IPS-NIHi7 (cell line): ENCODE measurements around the gene ST8SIA2.

Source experiments
- DNase-seq: peaks from one replicate; pipeline ENCODE4 v3.0.0; 2012; ENCODE audit warnings: mixed read lengths; ENCODE audit errors: extremely low spot score

Gene ST8SIA2

DNA sequence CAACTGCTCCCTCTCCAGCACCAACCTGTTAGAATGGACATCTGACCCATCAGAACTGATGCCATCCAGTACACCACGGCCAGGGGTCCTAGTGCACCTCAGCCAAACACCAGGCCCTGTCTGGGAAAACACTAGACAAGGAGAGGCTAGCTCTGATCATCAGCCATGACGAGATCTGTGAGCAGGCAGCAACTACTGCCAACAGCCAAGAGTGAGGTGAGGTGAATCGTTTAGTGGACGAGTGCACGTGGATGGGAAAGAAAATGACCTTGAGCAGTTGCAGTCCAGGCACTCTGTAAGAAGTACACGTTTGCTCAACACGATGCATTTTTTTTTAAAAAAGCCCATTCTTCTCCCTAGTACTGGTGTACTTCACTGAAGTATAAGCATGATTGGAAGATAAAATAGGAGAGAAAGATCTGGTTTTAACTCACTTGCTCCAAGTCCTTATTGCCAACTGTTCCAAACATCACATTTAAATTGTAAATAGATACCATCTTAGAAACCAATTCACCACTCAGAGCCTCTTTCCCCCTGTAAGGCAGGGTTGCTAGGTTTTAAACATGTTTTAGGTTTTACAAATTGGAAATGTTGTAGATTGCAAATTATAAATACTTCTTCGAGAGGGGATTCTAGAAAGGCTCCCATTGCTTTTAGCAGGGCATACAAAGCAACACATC is 5.7 kb downstream of the ST8SIA2 start:
- DNase-seq, result no peak

- DNase-seq, result peak; percentile 26
Measured at GRCh38 chr15:92400573-92400972, 6.9 kb downstream of the ST8SIA2 start.

GRCh38 chr15:92400980-92401787 is 7.5 kb downstream of the ST8SIA2 start:
- DNase-seq, result no peak

DNA sequence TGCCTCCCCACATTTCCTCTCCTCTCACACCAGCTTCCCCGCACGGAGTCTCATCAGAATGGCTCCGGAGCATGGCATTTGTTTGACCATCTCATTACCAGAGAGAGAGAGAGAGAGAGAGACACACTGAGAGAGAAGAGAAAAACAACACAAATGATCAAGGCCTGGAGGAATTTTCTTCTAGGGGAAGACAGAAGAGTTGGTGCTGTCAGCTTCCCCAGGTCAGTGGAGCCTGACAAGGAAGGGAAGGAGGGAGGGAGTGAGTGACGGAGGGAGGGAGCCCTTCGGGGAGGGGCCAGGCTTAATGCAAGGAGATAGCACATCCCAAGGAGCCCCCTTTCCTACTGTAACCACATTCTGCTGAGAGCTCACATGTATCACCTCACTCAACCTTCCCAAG is 9.1 kb downstream of the ST8SIA2 start:
- DNase-seq, result no peak

DNA sequence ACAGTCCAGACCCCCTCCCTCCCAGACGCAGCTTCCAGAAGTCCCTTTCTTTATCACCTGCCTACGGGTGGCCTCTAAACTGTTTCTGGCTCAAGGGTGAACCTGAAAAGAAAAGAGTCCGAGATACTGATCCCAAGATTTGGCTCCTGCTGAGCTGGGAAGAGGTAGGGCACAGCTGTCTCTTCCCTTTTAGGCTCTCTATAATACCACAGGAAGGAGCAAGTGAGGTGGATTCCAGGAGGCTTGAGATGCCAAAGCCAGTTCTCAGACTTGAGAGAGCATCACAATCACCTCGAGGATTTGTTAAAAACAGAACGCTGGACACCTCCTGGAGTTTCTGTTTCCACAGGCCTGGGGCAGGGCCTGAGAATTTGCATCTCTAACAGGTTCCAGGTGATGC is 12.3 kb downstream of the ST8SIA2 start:
- DNase-seq, result no peak

- no peak for DNase-seq
Measured at GRCh38 chr15:92407321-92407720, 13.6 kb downstream of the ST8SIA2 start.

DNA sequence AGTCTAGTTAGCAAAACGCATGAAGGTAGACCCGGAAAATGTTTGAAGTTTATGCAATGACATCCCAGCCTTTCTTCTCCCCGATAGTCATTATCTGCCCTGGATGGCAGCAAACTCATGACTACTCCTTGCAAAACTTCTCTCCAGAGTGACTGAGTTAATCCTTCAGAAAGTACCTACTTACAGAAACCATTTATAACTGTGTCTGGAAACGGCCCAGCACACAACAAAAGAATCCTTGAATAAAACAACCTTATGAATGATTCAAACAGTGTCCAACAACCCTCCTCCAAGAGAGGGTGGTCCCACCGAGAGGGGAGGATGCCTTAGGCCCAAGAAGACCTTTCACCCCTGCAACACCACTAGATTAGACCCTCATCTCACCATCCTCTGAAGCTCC is 14.2 kb downstream of the ST8SIA2 start:
- no peak for DNase-seq

DNA sequence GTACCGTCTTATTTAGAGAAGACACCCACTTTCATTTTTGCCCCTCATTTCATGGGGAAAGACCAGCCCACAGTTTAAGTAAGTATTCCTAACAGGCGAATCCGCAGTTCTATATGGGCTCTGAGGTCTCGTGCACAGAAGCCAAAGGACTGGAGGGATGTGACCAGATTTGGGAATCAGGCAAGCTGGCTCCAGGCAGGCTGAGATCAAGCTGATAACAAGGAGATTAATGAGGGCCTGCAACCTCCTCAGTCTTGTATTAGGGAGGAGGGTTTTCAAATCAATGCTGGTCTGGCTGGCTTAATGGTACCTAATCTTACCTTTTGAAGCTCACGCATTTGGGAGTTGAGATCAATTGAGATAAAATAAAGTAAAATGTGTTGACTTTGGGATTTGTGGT is 15.3 kb downstream of the ST8SIA2 start:
- DNase-seq, result no peak

GRCh38 chr15:92409521-92409920 is 15.8 kb downstream of the ST8SIA2 start:
- DNase-seq, result no peak

GRCh38 chr15:92410537-92410936 is 16.9 kb downstream of the ST8SIA2 start:
- no peak for DNase-seq

GRCh38 chr15:92411256-92411655 is 17.6 kb downstream of the ST8SIA2 start:
- no peak for DNase-seq

DNA sequence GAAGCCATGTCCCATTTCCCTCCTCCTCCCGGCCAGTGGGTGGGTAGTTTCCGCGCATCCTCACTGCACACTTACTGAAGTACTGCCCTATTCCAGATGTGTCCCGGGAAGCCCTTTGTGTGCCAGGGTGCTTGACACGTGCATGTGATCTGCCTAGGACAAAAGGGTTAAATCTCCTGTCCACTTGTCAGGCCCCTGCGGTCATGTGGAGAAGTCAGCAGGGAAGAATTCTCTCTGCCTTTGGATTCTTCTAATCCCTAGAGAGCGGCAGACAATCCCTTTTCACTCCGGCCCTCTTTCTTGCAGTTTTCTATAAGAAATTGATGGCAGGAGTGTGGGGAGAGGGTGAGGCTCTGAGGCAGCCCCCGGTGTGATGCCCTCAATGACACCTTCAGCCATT is 19.8 kb downstream of the ST8SIA2 start:
- DNase-seq, result no peak

DNA sequence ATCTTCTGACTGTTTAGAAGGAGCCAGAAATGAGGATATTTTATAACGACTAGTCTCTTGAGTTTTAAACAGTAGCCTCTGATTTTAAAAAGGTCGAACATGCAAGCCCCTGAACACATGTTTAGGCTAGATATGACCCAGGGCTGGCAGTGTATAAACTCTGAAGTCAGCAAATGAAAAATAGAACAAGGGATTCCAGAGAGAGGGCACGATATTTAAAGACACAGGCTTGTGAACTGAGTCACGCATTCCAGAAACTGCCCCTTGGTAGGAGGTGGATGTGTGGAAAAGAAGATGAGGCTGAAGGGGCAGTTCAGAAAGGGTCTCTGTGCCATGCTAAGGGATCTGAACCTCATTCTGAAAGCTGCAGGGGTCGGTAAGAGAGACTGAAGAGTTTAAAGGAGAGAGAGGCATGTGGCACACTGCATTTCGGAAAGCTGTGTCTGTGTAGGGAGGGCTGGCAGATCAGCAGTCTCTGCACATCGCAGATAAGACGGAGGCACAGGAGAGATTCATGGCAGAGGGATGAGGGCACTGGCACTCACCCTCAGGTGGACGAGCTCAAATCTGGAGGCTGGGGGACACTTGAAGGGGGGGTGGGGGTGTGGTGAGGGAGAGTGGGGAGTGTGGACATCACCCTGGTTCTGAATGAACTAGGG is 22.1 kb downstream of the ST8SIA2 start:
- no peak for DNase-seq

DNA sequence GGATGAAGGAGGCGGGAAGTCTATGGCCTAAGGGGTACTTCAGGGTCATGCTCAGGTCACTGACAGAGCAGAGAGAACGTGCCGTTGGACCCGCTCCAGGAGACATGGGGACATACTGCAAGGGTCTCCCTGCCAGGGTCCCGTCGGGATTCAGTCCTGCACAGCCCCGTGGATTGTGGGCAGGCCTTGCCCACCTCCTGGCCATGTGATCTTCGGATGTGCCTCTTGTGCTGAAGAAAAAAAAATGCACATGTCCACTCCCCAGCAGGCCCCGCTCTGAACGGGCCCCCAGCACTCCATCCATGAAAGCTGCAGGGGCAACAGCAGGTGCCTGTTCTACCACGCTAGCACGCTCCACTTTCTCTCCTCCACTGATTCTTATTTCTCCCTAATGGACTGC is 22.9 kb downstream of the ST8SIA2 start:
- DNase-seq, result no peak

DNA sequence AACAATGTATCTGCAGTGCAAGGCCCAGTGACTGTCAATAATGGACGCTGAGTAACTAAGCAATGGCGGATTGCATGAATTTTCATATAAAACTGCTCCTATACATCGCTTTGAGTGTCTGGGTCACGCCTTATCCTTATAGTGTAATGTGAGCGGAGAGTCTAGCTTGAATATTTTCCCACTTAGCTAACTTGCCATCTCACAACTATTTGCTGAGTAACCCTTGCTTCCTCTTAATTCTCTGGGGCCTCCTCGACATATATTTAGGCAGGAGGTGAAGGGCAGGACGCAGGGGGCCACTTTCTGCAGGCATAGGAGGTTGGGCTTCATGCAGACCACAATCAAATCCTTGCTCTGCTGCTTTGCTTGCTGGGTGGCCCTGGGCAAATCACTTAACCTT is 24.0 kb downstream of the ST8SIA2 start:
- no peak for DNase-seq

DNA sequence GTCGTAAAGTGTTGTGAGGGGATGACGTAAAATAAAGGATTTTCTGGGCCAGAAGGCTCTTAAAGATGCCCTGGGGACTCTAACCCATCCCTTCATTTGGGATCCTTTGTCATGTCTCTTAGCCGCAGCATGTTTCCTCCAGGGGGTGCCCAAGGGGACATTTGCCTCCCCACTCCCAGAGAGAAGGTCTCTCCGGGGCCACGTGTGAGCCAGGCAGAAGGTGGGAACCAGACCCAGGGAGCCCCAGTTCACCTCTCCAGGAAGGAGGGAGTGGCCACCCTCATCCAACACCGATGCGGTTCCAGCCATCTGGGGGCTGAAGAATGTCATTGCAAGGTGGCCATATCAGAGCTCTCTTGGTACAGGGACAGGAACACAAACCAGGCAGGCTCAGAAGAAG is 25.2 kb downstream of the ST8SIA2 start:
- peak; percentile 36 for DNase-seq

GRCh38 chr15:92421976-92422375 is 28.3 kb downstream of the ST8SIA2 start:
- DNase-seq, result no peak

DNA sequence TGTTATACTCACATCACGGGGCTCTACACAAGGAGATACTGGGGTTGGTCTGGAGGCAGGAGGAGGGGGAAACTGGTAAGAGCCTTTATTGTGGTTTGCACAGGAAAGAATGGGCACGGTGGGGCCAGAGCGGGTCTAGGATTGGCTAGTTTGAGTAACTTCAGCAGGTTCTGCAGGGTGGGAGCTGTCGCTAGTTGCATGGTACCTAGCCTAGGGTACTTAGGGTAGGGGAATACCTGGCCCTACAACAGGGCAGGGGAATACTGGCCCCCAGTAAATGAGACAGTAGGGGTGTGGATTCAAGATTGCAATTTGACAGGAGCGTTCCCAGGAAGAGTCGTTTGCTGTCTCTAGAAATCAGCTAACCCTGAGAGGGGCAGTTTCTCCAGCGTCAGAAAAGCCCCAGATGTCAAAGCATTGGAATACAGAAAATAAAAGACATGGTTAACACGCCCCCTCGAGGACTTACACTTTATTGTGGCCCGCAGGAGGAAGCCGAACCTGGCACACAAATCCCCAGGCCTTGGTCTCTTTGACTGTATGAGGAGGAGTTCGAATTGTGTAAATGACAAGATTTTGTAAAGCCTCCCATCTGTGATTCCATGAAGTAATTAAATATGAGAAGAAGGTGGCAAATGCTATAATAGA is 32.0 kb downstream of the ST8SIA2 start:
- DNase-seq, result peak; percentile 62

DNA sequence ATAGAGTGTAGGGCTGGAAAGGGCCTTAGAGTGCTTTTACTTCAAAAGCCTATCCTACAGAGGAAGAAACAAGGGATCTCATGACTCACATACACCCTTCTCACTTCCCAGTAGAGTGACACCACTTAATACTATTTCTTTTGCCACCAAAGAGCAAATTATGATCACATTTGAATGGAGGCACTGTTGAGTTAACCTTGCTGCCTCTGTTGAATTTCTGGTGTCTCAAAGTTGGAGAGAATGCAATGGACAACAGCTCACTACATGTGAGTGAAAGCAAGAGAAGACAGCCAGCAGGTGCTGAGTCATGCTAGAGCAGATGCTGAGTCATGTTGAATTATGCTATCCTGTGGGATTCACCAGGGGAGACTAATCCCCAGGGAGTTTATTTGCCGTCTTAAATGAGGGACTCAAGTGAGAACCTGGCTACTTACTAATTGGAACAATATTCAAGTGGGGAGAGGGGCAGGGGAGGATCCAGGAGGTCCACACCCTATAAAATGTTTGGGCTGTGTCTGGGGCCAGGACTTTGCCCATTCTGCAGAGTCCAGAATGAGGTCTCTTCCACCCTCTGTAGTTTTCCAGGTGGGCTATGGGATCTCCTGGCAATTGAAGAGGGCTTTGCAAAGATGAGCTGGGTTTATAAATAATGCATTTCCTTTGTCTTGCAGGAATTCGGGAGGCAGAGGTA is 35.8 kb downstream of the ST8SIA2 start:
- DNase-seq, result peak; percentile 51

DNA sequence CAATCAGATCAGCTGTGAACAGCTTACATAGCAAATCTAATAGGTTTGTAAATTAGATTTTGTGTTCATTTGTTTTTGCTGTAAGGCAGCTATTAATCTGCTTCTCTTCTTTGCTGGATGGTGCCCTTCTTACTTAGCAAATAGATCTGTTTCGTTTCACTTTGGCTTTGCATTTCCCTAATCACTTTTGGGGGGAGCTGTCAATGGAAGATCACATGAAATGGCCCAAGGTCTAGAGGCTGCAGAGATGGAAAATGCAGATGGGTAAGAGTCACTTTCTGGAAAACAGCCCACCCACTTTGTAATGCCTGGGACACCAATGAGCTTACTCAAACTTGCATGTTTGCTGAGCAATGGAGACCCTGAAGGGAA is 36.4 kb downstream of the ST8SIA2 start:
- DNase-seq, result no peak

DNA sequence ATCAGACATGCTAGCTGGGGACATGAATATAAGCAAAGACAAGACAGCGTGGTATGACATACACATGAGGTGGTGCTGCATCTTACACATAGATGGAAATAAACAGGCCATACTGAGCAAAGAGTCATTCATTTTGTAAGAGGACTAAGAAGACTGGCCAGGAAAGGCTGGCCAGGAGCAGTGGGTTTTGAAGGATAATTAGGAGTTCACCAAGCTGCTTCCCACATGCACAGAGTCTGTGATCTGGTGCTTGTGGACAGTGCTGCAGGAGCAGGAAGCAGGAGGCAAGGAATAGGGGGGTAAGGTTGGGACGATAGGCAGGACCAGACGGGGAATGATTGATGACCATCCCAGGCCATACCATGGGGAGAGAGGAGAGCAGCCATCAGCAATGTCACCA is 41.5 kb downstream of the ST8SIA2 start:
- no peak for DNase-seq

- no peak for DNase-seq
Measured at GRCh38 chr15:92438471-92438870, 44.8 kb downstream of the ST8SIA2 start.
